Measurements from ENCODE around the gene SDK1.

DNA sequence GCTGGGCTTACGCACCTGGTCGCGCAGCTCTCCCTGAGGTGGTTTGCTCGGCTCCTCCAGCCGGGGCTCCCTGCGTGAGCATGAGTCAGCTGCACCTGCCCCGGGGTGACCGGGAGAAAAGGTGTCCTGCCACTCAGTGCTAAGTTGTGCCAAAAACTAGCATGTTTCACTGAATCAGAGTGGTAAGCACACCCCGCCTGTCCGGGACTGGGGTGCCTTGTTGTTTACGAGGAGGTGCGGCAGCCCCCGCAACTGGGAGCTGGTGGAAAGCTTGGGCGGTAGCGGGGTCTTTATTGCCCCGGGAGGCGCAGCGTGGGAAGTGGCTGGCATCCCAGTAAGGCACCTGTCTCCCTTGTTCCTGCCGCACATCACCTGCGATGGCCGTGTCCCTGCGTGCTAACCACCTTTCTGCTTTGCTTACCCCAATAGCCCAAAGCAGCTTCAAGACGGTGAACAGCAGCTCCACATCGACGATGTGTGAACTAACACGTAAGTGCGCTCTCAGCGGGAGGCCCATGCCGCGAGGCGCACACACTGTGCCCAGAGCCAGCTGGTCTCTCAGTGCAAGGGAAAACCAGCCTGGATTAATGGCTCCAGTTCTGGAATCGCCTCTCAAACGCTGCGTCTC lies 874.4 kb downstream of the SDK1 start:
- TF ChIP-seq FEZF1 (tag by site-specific recombination; IDR thresholded peaks at IDR 0.05): no peak
- no peak for TF ChIP-seq ZNF660 (tag by site-specific recombination; IDR thresholded peaks at IDR 0.05)
- TF ChIP-seq CTCF (tag by site-specific recombination; IDR thresholded peaks at IDR 0.05): no peak
- no peak for TF ChIP-seq PRDM2 (tag by site-specific recombination; IDR thresholded peaks at IDR 0.05; ENCODE audit: borderline replicate concordance)
- TF ChIP-seq ZBTB44 (tag by site-specific recombination; IDR thresholded peaks at IDR 0.05): no peak

Measured in HEK293 (cell line).